IPS-20b (cell line): ENCODE results near the gene TBX4.

ENCODE experiments used
- H3K27ac ChIP-seq: one replicate; pipeline ENCODE4 v1.5.1; 2013; ENCODE audit warnings: low read length
- H3K27me3 ChIP-seq: 2 replicates; pipeline ENCODE4 v1.6.1; 2013; ENCODE audit warnings: mild to moderate bottlenecking, low read length, inconsistent platforms; ENCODE audit not compliant: insufficient read depth
- H3K36me3 ChIP-seq: 2 replicates; pipeline ENCODE4 v1.6.1; 2013; ENCODE audit warnings: low read depth, mild to moderate bottlenecking, inconsistent platforms, low read length, moderate library complexity; ENCODE audit not compliant: insufficient read depth
- H3K4me1 ChIP-seq: 2 replicates; pipeline ENCODE4 v1.6.1; 2013; ENCODE audit warnings: mild to moderate bottlenecking, control low read depth, inconsistent platforms, low read length, moderate library complexity; ENCODE audit not compliant: insufficient read depth
- H3K4me3 ChIP-seq: 2 replicates; pipeline ENCODE4 v1.5.1; 2013; ENCODE audit warnings: mild to moderate bottlenecking, low read length, inconsistent platforms
- H3K9ac ChIP-seq: 2 replicates; pipeline ENCODE4 v1.6.1; 2013; ENCODE audit warnings: low read depth, mild to moderate bottlenecking, inconsistent platforms, low read length, moderate library complexity
- H3K9me3 ChIP-seq: 2 replicates; pipeline ENCODE4 v1.6.1; 2013; ENCODE audit warnings: mild to moderate bottlenecking, low read depth, low read length, inconsistent platforms; ENCODE audit not compliant: insufficient read depth

Gene TBX4

DNA sequence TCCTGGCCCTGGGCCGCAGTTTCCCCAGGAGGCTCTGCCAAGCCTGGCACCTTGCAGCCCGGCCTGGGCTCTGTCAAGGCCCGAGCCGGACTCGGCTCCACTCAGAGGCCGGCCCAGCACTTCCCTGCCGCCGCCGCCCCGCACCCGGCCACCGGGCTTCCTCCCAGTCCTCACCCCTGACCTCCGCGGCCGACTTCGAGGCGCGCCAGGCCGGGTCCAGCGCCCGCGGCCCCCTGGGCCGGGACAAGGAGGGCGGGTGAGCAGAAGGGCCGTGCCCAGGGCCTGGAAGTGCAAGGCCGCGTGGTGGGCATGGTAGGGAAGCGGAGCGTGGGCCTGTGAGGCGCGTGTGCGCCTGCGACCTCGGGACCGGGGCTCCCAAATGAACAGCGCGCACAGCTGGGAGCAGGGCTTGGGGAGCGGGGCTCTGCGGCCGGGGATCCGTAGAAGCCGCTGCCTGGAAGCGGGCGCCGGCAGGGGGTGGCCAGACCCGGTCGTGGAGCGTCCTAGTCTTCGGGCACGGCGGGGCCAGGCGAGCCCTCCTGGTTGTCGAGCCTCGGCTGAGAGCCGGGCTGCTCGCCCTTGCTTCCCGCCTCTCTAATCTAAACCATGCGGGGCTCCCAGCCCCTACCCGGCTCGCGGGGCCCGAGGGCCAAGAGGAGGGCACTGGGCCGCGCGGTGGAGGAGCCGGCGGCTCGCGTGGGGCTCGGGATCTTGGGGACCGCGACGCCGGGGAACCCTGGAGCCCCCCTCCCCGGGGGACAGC, 503 bp upstream of the TBX4 start:
- peaks cover 100% of the 10 kb centered on the region for H3K27me3 ChIP-seq
- H3K9me3 ChIP-seq, result no peaks in the 10 kb centered on the region; the same call in 1 of the 2 replicates
- H3K4me3 ChIP-seq, result peak overlapping the region; percentile 49; the same call in 1 of the 2 replicates
- no peaks in the 10 kb centered on the region for H3K36me3 ChIP-seq
- H3K9ac ChIP-seq, result no peak overlapping the region
- no peaks in the 10 kb centered on the region for H3K4me1 ChIP-seq
- no peak overlapping the region for H3K27ac ChIP-seq

DNA sequence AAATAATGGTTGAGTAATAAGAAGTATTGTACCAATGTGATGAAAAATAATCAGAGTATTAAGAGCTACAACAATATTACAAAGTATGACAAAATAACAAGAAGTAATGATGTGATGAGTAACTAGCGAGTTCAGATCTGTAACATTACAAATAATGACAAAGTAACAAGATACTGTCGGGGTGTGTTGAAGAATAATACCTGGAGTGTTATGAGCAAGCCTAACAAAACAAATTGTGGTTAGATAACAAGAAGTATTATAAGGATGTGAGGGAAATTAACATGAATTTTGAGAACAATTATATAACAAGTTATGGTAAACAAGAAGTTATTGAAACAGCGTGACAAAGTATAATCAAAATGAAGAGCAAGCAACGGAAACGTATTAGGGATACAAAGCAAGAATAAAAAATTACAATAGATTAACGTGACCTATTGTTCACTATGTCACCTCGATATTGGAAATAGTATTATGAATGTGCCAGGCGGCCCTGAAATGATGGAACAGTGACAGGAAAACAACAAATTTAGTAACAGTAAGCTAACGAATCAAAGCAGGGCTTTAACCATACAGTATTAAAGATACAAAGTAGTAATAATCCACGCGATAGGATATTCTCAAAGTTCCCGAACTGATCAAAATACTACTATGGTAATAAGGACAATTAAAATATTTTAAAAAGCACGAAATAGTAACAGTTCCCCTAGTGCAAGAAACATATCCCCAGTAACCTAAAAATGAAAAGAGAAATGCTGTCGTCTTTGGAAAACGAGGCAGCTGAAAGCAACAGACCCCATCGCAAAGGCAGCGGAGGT, 1.6 kb downstream of the TBX4 start:
- H3K9me3 ChIP-seq, result no peaks in the 10 kb centered on the region; the same call in 1 of the 2 replicates
- no peak overlapping the region for H3K27ac ChIP-seq
- no peaks in the 10 kb centered on the region for H3K36me3 ChIP-seq
- H3K4me1 ChIP-seq, result no peaks in the 10 kb centered on the region
- peaks cover 100% of the 10 kb centered on the region for H3K27me3 ChIP-seq
- H3K4me3 ChIP-seq, result no peak overlapping the region
- H3K9ac ChIP-seq, result no peak overlapping the region

DNA sequence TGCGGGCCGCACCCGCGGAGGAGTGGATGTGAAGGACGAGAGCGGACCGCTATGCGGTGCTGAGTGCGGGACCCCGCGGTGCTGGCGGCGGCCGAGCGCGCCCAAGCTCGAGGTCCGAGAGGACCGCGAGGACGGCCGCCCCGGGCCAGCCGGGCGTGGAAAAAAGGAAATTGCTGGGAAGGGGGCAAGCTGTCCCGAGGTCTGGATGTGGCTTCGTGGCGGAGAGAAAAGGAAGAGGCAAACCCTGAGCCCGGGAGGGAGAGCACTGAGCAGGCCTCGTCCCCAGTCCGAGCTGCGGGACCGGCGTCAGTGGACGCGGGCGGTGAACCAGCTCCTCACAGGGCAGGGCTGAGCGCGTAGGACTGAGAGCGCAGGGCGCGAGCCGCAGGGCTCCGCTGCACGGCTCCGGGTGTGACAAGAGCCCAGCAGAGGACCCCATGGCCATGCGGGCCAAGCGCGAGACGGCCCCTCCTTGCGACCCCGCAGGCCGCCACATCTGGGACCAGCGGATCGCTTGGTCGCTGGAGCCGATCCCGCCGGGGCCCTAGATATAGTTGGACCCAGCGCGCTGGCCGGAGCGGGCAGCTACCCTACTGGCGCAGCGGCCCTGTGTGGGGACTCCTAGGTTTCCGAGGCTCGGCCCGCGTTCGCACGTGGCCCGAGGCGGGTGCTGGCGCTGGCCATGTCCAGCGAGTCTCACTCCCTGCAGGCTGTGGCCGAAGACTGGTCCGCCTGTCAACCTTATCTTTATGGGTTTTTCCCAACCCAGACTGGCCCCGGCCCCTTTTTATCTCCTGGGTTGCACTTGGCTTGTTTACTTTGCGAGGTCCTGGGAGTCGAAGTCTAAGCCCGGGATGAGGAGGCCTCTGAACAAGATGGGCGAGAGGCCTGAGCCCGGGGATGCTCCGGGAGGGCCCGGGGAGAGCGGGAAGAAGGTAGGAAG, 2.4 kb downstream of the TBX4 start:
- peaks cover 3% of the 10 kb centered on the region; the same call in 1 of the 2 replicates for H3K9me3 ChIP-seq
- H3K4me3 ChIP-seq, result no peak overlapping the region
- no peak overlapping the region for H3K9ac ChIP-seq
- no peak overlapping the region for H3K27ac ChIP-seq
- H3K36me3 ChIP-seq, result no peaks in the 10 kb centered on the region
- no peaks in the 10 kb centered on the region for H3K4me1 ChIP-seq
- peaks cover 100% of the 10 kb centered on the region for H3K27me3 ChIP-seq

DNA sequence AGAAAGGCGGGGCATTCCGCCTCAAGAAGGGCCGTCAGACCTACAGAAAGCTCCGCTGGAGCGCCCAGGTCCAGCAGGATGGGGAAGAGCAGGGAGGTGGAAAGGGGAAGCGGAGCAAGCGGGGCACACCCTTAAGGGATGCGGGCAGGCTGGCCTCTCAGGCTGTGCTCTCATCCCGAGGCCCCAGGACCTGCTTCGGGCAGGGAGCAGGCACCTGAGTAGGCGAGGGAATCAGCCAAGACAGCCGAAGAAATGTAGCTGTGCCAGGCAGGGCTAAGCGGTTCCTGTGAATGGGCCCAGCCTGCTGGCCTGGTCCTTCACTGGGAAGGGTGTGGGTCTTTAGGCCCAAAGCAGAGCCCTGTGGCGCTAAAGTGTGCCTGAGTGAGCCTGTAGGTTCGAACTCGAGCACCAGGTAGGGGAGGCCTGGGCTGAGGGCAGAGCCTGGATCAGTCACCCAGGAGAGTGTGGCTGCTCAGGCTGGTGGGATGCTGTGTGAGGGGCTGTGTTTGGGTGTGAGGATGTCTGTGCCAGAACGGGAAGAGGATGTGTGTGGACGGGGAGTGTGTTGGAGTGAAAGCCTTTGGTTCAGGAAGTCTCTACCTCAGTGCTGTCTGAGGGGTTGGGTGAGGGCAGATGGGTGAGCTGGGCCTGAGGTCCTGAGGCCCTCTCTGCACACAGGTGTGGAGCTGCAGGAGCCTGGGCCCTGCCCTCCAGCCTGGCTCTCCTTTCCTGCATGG, 3.3 kb downstream of the TBX4 start:
- peaks cover 100% of the 10 kb centered on the region for H3K27me3 ChIP-seq
- H3K4me1 ChIP-seq, result no peaks in the 10 kb centered on the region
- peaks cover 4% of the 10 kb centered on the region; the same call in 1 of the 2 replicates for H3K9me3 ChIP-seq
- H3K27ac ChIP-seq, result no peak overlapping the region
- no peak overlapping the region for H3K4me3 ChIP-seq
- no peaks in the 10 kb centered on the region for H3K36me3 ChIP-seq
- no peak overlapping the region for H3K9ac ChIP-seq

DNA sequence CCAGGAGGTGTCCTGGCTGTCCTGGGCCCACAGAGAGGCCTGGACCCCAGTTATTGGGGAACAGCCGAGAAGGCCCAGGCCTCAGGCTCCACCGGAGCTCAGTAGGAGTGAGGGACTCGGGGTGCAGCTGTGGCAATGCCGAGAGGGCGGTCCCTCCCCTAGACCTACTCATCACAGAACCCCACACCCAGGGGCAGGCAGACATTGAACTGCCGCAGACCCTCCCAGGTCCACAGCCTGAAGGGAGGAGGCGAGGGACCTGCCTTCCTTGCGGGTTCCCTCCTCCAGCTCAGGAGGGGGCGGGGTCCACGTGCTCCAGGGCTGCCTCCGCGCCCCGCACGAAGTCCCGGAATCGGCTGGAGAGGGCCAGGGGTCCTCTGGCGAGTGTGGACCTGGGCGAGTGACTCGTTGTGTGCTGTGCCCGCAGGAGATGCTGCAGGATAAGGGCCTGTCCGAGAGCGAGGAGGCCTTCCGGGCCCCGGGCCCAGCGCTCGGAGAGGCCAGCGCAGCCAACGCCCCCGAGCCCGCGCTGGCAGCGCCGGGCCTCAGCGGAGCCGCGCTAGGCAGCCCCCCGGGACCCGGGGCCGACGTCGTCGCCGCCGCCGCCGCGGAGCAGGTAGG, 3.9 kb downstream of the TBX4 start:
- Histone ChIP-seq H3K36me3 (no peaks in the 10 kb centered on the region), H3K4me3 (no peak overlapping the region), H3K27me3 (peaks cover 100% of the 10 kb centered on the region)

DNA sequence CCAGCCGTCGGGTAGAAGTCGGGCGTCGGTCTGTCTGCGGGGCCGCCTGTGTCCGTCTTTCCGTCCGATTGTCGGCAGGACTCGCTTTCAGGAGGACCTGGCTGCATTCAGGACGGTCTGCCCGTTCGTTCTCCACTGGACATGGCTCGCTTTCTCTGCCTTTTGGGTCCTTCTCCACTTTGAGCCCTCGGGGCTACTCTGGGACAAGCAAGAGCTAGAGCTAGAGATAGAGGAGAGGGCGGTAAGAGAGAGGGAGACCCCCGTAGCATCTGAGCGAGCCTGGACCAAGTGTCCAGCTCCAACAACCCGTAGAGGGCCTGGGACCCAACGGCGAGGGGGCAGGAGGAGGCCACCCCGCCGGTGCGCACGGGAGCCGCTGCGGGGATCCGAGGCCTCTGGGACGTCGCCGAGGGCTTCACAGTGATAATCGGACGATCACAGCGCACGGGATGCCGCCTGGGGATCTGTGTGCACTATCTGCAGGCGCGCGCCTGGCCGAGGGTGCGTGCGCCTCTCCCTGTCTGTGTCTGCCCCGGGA, 4.5 kb downstream of the TBX4 start:
- Histone ChIP-seq H3K36me3 (no peaks in the 10 kb centered on the region), H3K4me3 (no peak overlapping the region), H3K9ac (no peak overlapping the region), H3K27ac (no peak overlapping the region), H3K4me1 (no peaks in the 10 kb centered on the region), H3K9me3 (peaks cover 11% of the 10 kb centered on the region; the same call in 1 of the 2 replicates), H3K27me3 (peaks cover 100% of the 10 kb centered on the region)

More for the DNA sequence above, 3.9 kb downstream of the TBX4 start:
- H3K9me3 ChIP-seq, result peaks cover 11% of the 10 kb centered on the region; the same call in 1 of the 2 replicates
- no peak overlapping the region for H3K9ac ChIP-seq
- H3K4me1 ChIP-seq, result no peaks in the 10 kb centered on the region
- H3K27ac ChIP-seq, result no peak overlapping the region

DNA sequence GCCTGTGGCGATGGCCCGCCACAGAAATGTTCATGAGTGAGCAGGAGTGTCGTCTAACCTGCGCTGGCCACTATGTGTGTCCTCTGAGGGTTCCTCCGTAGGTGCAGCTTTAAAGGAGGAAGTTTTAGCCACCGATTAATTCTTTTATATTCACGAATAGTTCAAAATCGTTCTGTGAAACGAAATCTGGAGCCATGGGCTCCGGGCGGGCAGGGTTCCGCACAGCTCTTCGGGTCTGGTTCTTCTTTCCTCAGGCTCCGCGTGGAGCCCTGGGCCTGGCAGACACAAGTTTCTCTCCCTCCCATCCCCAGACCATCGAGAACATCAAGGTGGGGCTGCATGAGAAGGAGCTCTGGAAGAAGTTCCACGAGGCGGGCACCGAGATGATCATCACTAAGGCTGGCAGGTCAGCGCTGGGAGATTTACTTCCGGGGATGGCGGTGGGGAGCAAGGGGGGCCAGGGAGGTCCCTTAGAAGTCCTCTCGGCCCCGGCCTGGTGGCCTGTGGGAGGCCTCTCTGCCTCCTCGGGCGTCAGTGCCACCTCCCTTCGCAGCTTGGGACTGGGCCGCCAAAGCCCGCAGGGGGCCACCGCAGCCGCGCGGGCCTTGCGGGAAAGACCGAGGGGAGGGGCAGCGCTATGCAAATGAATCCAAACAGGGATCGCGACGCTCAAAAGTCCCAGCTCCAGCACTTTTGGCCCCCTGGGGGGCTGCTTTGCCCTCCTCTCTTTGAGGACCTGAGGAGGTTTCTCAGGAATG, 5.2 kb downstream of the TBX4 start:
- peaks cover 11% of the 10 kb centered on the region; the same call in 1 of the 2 replicates for H3K9me3 ChIP-seq
- H3K27ac ChIP-seq, result no peak overlapping the region
- no peak overlapping the region for H3K4me3 ChIP-seq
- H3K27me3 ChIP-seq, result peaks cover 100% of the 10 kb centered on the region
- no peak overlapping the region for H3K9ac ChIP-seq
- no peaks in the 10 kb centered on the region for H3K36me3 ChIP-seq
- H3K4me1 ChIP-seq, result no peaks in the 10 kb centered on the region

DNA sequence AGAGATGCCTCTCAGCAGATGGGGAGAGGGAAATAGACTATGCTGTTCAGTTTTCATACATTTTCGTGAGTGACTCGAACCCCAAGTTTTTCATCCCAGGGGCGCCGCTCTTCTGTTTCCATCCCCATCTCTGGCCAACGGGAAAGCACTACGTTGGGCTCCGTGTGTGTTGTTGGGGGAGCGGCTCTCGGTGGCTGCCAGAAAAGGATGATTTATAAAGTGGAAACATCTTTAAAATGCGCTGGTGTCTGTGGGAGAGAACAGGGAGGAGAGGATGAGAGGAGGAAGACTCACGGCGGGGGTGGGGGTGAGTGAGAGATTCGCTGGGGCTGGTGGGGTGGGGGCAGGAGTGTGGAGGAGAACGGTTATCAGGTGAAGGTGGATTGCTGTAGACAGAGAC, 5.8 kb downstream of the TBX4 start:
- H3K36me3 ChIP-seq, result no peaks in the 10 kb centered on the region
- H3K27ac ChIP-seq, result no peak overlapping the region
- H3K4me3 ChIP-seq, result no peak overlapping the region
- peaks cover 100% of the 10 kb centered on the region for H3K27me3 ChIP-seq
- no peaks in the 10 kb centered on the region for H3K4me1 ChIP-seq
- no peak overlapping the region for H3K9ac ChIP-seq
- peaks cover 11% of the 10 kb centered on the region; the same call in 1 of the 2 replicates for H3K9me3 ChIP-seq

DNA sequence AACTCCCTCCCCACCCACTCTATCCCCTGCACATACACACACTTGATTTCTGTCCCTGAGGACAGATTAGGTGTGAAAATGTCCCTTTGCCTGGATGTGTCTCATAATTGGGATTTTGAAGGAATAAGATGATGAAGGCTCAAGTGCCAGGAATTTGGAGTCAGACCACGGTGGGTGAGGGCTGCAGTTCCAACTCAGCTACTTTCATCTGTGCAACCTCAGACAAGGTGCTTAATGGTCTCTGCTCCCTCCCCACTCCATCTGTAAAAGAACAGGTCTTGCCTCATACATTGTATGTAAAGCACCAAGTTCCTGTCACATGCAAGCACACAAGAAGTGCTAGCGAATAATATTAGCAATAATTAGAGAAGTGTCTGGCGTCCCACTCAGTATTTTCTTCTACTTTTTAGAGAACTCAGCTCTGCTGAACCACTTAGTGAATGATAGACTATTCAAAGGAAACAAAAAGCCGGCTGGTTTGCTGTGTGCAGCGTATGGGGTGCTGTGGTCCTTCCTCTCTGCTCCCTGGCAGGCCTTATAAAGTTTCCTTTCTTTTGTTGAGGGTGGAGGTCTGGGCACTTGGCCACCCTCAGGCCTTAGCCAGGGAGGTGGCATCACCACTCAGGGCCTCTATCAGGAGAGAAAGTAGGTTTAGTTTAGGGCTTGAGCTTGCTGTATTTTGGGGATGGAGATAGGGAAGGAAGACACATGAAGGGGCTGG, 6.4 kb downstream of the TBX4 start:
- H3K9me3 ChIP-seq, result peaks cover 11% of the 10 kb centered on the region; the same call in 1 of the 2 replicates
- H3K9ac ChIP-seq, result no peak overlapping the region
- H3K27me3 ChIP-seq, result peaks cover 100% of the 10 kb centered on the region
- no peaks in the 10 kb centered on the region for H3K36me3 ChIP-seq
- H3K4me3 ChIP-seq, result no peak overlapping the region
- no peaks in the 10 kb centered on the region for H3K4me1 ChIP-seq
- no peak overlapping the region for H3K27ac ChIP-seq
